Esophagus muscularis mucosa (tissue), 4 donors: ENCODE results near the gene NSMCE1.

Experiments
- CTCF ChIP-seq, 3 experiments: fragments of 200-600 bp in 2 of 3; fragments of 450-650 bp in 1 of 3; sonication (generic) in 2 of 3; IDR thresholded peaks; one replicate each; pipeline ENCODE4 v1.5.1; 2017 to 2019; ENCODE audit warnings: antibody characterized with exemption in 3 of 3, mild to moderate bottlenecking in 2 of 3, moderate library complexity in 1 of 3
- EP300 ChIP-seq: sonication (generic); formaldehyde crosslinking; IDR thresholded peaks from one replicate; pipeline ENCODE4 v1.6.1; 2017; ENCODE audit warnings: antibody characterized with exemption
- POLR2A ChIP-seq: fragments of 450-650 bp; IDR thresholded peaks from one replicate; pipeline ENCODE4 v1.6.1; 2017; ENCODE audit warnings: antibody characterized with exemption, moderate library complexity, mild to moderate bottlenecking, low read depth

DNA sequence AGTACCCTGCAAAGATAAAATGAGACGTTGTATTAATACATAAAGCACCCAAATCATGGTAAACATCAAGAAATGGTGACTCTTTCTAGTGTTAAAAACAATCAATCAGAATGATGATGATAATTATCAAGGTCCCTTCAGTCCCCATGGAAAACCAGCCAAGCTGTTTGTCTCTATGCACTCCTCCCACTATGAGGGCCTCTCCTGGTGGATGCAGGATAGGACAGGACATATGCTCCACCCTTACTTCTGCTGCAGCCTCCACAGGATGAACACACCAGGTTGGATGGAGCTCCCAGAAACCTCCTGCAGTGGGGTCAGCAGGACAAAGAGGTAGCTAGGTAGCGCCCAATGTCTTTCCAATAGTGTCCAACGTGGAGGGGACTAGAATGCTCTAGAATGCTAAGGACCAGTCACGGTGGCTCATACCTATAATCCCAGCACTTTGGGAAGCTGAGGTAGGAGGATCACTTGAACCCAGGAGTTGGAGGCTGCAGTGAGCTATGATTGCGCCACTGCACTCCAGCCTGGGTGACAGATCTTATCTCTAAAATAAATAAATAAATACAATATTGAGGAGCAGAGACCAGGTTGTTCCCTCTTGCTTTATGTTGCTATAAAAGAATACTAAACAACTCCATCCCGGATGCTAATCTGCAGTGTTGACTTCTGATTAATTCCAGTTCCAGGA lies 75.1 kb downstream of the NSMCE1 start:
- no peak for TF ChIP-seq CTCF (IDR thresholded peaks at IDR 0.05)
- TF ChIP-seq POLR2A = no peak
- no peak for TF ChIP-seq EP300
